ENCODE measurements around the gene FAM174B. TPM values are rescaled to one million over a fixed set of nuclear protein-coding genes. Genes with fewer than 3 reads are reported as not detected.

Gene FAM174B
- total RNA-seq, 6 donors from 2014 or later: 54.5 to 109 (median 67.5) TPM

DNA sequence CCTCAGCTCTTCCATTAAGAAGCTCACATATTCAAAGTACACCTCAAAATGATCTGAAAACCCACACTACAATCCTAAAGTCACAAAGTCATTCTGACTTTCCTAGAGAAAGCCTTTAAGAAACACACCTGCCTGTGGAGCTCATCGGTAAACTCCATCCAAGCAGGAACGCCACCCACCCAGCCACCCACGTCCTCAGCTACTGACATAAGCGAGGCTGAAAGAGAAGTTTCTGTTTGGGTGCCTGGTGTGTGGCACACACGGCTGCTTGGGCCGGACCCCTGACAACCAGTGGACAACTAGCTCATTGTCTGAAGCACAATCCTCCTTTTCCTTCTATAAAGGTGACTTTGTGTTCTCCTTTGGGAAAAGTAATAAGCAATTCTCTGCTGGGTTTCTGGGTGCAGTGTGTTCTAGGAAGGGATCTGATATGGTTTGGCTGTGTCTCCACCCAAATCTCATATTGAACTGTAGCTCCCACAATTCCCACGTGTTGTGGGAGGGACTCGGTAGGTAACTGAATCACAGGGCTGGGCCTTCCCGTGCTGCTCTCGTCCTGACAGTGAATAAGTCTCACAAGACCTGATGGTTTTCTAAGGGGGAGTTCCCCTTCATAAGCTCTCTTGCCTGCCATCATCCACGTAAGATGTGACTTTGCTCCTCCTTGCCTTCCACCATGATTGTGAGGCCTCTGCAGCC, 26.1 kb downstream of the FAM174B start:
- H3K4me3 ChIP-seq: no peak overlapping the region
- no peaks in the 10 kb centered on the region for H3K27me3 ChIP-seq
- DNase-seq (no peak), ATAC-seq (ENCODE audit: low FRiP score in 2 of 2) (no peak)
- no peaks in the 10 kb centered on the region for H3K9me3 ChIP-seq
- peaks cover 7 to 10% (median 8%) of the 10 kb centered on the region in 4 donors for H3K4me1 ChIP-seq
- WGBS, 2 donors: 91 to 92% methylated on average over 11 of the region's 11 CpGs
- H3K36me3 ChIP-seq: peaks cover 0 to 3% (median 0%) of the 10 kb centered on the region in 4 donors
- TF ChIP-seq, protein P1, sequence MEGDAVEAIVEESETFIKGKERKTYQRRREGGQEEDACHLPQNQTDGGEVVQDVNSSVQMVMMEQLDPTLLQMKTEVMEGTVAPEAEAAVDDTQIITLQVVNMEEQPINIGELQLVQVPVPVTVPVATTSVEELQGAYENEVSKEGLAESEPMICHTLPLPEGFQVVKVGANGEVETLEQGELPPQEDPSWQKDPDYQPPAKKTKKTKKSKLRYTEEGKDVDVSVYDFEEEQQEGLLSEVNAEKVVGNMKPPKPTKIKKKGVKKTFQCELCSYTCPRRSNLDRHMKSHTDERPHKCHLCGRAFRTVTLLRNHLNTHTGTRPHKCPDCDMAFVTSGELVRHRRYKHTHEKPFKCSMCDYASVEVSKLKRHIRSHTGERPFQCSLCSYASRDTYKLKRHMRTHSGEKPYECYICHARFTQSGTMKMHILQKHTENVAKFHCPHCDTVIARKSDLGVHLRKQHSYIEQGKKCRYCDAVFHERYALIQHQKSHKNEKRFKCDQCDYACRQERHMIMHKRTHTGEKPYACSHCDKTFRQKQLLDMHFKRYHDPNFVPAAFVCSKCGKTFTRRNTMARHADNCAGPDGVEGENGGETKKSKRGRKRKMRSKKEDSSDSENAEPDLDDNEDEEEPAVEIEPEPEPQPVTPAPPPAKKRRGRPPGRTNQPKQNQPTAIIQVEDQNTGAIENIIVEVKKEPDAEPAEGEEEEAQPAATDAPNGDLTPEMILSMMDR (IDR thresholded peaks at IDR 0.05): no peak
- no peak for TF ChIP-seq EP300 (IDR thresholded peaks at IDR 0.05)
- no peak for TF ChIP-seq POLR2AphosphoS5 (IDR thresholded peaks at IDR 0.05)
- no peak for TF ChIP-seq POLR2A (IDR thresholded peaks at IDR 0.05)
- H3K27ac ChIP-seq: no peak overlapping the region

DNA sequence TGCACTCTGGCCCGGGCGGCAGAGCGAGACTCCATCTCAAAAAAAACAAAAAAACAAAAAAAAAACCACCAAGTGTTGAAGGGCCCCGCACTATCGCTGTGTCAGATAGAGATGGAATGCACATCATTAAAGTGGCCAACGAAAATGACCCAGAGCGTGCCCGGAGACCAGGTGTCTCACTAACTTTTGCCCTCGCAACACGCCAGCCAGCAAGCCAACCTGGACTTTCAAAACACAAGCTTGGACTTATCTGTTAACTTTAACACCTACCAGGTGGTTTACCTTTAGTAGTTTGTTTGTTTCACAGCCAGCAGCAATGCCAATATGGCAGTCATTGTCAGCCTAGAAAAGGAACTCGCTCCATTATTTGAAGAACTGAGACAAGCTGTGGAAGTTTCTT, 28.6 kb downstream of the FAM174B start:
- ATAC-seq (ENCODE audit: low FRiP score in 2 of 2) (no peak), DNase-seq (no peak)
- 94% methylated on average over 11 of the region's 11 CpGs for WGBS, 2 donors

DNA sequence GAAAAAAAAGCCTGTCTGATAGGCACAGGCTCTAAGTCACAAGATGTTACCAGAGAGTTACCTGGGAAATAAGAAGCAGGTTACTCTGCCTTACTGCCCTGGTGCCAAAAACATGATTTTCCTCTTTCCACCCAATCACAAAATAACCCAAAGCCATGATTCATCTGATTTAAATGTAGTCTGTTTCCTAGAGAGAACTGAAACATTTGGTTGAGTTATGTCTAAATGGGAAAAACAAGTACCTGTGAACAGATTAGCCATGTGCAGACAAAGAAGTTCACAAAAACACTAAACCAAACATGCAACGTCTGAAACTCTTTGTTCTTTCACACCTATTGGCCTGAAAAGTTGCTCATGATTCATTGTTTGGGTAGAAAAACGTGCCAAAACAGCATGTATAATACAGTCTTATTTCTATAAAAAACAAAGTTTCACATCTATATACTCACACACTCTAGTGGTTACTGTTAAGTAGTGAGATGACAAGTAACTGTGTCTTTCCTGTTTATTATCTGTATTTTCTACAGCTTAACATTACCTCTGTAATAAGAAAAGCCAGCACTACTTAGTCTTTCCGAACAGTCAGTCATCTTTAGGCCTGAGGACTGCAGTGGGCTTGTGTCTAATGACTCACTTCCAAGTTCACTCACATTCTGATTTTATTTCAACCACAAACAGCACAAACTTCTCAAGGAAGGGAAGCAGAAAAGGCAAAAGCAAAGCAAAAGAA, 30.2 kb downstream of the FAM174B start:
- ATAC-seq (ENCODE audit: low FRiP score in 2 of 2) (no peak), DNase-seq (no peak)
- 55 to 68% methylated on average over 3 of the region's 3 CpGs for WGBS, 2 donors
- H3K27ac ChIP-seq: peak overlapping the region in 1 of 4 donors; percentile 36
- no peaks in the 10 kb centered on the region for H3K27me3 ChIP-seq
- H3K4me3 ChIP-seq: no peak overlapping the region
- H3K9me3 ChIP-seq: no peaks in the 10 kb centered on the region
- H3K36me3 ChIP-seq: peaks cover 0 to 3% (median 0%) of the 10 kb centered on the region in 4 donors
- TF ChIP-seq POLR2A (IDR thresholded peaks at IDR 0.05): no peak
- no peak for TF ChIP-seq POLR2AphosphoS5 (IDR thresholded peaks at IDR 0.05)
- TF ChIP-seq, protein P1 (IDR thresholded peaks at IDR 0.05): no peak
- no peak for TF ChIP-seq EP300 (IDR thresholded peaks at IDR 0.05)
- H3K4me1 ChIP-seq: peaks cover 8 to 14% (median 13%) of the 10 kb centered on the region in 4 donors

More for the DNA sequence above, 28.6 kb downstream of the FAM174B start:
- Histone ChIP-seq H3K4me3 (no peak overlapping the region), H3K27me3 (no peaks in the 10 kb centered on the region), H3K9me3 (no peaks in the 10 kb centered on the region), H3K4me1 (peaks cover 8 to 14% (median 13%) of the 10 kb centered on the region in 4 donors), H3K36me3 (peaks cover 0 to 3% (median 0%) of the 10 kb centered on the region in 4 donors), H3K27ac (no peak overlapping the region)
- TF ChIP-seq EP300 (IDR thresholded peaks at IDR 0.05) (no peak), POLR2A (IDR thresholded peaks at IDR 0.05) (no peak), POLR2AphosphoS5 (IDR thresholded peaks at IDR 0.05) (no peak)
- TF ChIP-seq, protein P1 (IDR thresholded peaks at IDR 0.05): no peak

DNA sequence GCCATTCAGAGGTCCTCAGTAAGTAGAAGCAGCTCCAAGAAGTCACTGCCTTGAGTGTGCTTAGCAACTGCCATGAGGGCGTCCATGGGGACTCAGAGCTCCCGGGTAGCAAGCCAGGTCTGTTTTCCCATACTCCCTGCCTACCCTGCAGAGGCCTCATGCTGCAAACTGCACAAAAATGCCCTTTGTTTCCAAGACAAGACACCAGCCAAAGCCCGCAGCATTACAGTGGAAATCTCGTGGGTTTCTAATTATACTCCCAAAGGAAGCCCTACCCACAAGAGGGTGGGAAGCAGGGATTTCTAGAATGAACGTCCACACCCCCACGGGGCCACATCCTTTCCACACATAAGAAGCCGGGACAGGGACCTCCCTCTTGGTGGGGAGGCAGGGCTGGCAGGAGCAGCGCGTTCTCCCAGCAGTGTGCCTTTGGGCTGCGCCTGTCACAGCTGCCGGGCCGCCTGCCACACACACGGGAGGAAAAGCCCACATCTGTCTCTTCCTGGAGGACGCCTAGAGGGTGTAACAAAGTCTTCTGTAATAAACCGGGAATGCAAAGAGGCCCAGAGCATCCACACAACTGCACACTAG, 31.1 kb downstream of the FAM174B start:
- Histone ChIP-seq H3K36me3 (peaks cover 0 to 2% (median 0%) of the 10 kb centered on the region in 4 donors), H3K4me1 (peaks cover 8 to 20% (median 17%) of the 10 kb centered on the region in 4 donors), H3K9me3 (no peaks in the 10 kb centered on the region), H3K27me3 (no peaks in the 10 kb centered on the region), H3K27ac (peak overlapping the region; percentile 1 to 36 (median 18)), H3K4me3 (no peak overlapping the region)
- DNase-seq: peak in 1 of 2 donors; percentile 72
- ATAC-seq (ENCODE audit: low FRiP score in 2 of 2): peak; percentile 49 to 54
- 43 to 49% methylated on average over 9 to 10 of the region's 15 CpGs for WGBS, 2 donors
- no peak for TF ChIP-seq EP300 (IDR thresholded peaks at IDR 0.05)
- TF ChIP-seq POLR2AphosphoS5 (IDR thresholded peaks at IDR 0.05): no peak
- TF ChIP-seq POLR2A (IDR thresholded peaks at IDR 0.05): no peak
- TF ChIP-seq, protein P1 (IDR thresholded peaks at IDR 0.05): no peak
